HS-5 (cell line): ENCODE measurements around the gene KCNN3.
"Not testable (repeated sequence)": the region's sequence is repeated elsewhere in the genome, so short reads cannot be mapped to it uniquely, and the experiment has no call there.

Source experiments
- DNase-seq: peaks from one replicate; pipeline ENCODE4 v3.0.0-alpha.2; 2012; ENCODE audit warnings: low read depth

The KCNN3 gene

DNA sequence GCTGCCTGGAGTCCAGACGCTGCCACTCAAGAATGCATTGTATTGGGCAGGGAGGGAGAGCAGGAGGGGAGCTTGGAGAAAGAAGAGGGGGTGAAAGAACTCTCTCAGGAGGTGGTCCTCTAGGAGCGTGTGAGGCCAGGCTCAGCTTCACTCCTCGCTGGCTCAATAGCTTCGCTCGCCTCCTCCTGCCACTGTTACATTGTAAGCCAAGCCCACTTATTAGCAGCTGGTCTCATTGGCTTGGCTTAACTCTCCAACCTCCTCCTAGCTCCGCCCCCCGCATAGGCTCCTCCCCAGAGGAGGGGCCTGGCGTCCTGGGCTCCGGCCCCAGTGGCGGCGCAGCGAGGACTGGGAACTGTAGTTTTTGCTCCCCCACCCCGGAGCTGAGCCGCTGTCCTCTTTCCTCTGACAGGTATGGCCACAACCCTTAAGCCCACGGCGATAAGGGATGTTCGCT is at the start of gene KCNN3:
Gene KCNN3, minus strand, starts transcription at position 167 of the 457 bp plus-strand sequence. CDS start 317 bp downstream, outside the sequence.
- peak; percentile 67 for DNase-seq

DNA sequence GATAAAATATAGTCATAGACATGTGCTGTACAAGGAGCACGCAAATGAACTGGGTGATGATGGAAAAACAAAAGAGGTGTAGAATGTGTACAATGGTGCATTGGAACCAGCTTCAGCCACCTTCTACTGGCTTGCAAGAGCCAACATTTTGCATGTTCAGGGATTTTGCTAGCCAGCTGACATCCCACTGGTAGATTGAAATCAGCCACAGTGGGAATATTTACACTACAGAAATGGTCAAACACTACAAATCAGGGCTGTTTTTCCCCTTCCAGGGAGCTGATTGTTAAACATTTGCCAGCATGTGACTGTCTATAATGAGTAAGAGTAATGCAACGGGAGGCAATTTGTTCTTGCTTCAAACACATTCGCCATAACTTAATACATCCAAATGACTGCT is 43.2 kb upstream of the KCNN3 start:
- no peak for DNase-seq

DNA sequence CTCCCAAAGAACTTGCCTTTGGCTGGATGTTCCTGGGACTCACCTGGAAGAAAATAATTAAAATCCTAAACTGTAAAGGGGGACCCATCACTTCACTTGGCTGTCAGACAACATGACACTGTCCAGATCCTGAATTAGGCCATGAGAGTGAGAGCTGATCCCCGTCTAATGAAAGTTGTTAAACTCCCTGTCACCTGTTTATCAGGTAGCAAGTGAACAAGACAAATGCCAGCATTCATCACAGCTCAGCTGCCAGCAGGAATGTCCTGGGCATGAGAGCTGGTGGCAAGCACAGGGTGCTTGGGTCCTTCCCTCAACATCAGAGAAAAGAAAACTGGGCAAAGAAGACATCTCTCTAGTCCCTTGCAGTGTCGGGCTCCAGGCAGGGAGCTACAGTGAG is 42.7 kb upstream of the KCNN3 start:
- DNase-seq: no peak

DNA sequence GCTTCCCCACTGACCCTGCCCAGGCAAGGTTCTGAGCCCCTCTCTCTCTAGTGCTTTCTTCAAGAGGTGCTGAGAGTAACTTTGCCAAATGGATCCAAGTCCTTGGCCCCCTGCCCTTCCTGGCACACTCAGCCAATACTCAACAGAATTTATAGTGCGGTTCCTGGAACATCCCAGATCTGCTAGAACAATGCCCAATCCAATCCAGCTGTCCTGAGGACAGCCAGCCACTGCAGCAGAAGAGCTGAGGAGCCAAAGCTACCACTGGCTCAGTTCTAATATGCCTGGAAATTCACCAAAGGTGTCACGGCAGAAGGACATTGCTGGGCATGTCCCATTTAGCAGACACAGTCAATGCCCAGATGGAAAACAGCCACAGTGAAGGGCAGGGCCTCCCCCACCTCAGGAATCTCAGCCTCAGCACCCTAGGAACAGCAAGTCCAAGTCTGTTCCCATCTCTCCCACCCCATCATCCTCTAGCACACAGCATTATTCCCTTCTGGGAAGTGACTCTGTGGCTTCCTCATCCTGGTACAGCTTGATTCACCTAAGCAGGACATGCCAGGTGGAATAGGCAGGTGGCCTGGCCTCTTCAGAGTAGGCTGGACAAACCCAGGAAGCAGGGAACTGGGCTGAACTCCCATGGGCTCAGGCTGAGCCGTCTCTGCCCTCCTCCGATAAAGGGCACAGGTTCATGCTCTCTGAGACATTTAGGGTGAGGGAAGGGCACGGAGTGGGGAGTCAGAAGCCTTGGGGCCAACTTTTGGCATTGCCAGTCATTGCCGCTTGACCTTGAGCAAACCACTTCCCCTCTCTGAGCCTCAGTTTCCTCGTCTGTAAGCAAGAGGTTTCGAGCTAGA is 41.8 kb upstream of the KCNN3 start:
- DNase-seq: no peak

DNA sequence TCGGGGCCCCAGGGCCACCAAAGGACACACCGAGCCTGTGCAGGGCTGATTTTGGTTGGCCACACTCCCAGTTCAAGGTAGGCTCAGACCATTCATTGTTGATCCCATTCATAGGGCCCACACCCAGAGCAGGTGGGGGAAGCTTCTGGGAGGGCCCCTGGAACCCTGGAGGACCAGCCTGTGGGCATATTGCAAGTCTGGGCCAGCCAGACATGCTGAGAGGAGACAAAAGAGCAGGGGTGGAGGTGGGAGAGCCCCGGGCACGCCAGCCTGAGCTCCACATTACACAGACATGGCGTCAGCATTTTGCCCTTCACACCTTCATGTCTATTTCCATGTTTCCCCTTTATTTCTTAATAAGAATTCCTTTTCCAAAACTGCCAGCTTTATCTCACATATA is 40.8 kb upstream of the KCNN3 start:
- no peak for DNase-seq

DNA sequence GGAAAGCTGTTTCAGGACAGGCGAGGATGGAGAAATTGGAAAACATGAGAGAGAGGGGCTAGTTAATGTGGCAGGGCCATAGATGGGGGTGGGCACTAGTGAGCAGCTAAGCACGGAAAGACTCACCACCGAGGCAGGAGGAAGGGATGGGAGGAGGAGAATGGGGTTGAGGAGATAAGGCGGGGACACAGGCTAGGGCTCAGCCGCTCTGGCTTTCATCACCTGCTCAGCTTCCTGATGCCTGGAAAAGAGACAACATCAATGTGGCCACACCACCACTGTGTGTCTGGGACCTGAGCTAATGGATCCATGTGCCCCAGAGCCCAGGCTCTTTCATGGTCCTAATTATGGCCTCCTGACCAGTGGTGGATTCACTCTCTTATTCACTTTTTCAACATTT is 38.9 kb upstream of the KCNN3 start:
- no peak for DNase-seq

DNA sequence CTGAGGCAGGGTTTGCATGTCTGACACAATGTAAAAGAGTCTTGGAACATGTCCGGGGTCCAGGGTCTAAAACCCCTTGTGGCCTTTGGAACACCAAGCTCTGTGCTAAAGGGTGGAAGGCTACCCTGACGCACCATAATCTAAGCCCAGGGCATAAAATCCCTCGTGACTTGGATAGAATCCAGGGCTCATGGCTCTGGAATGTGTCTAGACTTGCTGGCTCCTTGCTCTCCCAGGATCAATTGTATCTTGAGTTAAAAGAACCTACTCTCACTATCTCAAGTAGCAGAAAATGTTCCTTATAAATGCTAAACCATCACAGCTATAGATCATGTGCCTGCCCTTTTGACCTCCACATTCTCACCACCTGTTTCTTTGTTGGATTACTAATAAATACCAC is 38.0 kb upstream of the KCNN3 start:
- DNase-seq: not testable (repeated sequence)

DNA sequence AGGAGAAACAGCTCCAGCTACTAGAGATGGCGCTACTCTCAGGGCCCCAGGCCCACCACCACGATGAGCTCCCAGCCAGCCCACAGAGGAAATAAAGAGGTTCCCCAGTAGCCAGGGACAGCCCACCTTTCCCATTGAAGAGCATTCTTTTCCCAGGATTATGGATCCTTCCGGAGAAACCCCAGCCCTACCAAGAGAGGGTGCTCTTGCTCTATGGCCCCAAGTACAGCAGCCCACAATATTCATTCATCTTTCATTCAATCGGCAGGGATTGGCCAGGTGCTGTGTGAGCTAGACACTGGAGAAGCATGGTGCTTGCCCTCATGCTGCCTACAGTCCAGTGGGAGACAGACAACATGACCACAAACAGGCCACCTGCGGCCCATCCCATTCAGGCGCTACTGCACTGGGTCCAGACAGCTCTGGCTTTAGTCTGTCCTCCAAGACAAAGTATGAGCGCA is 36.6 kb upstream of the KCNN3 start:
- no peak for DNase-seq

DNA sequence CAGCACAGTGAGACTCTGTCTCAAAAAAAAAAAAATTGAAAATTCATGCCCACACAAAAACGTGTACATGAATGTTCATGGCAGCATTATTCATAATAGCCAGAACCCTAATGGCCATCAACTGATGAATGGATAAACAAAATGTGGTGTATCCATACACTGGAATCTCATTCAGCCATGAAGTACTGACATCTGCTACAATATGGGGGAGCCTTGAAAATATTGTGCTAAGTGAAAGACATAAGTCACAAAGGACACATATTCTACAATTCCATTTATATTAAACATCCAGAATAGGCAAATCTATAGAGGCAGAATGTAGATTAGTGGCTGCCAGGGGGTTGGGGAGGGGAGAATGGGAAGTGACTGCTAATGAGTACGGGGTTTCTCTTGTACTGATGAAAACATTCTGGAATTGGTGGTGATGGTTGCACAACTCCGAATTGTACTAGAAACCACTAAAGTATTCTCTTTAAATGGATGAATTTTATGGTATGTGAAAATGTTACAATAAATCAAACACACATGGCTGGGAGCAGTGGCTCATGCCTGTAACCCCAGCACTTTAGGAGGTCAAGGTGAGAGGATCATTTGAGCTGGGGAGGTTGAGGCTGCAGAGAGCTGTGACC is 33.0 kb upstream of the KCNN3 start:
- DNase-seq: no peak

DNA sequence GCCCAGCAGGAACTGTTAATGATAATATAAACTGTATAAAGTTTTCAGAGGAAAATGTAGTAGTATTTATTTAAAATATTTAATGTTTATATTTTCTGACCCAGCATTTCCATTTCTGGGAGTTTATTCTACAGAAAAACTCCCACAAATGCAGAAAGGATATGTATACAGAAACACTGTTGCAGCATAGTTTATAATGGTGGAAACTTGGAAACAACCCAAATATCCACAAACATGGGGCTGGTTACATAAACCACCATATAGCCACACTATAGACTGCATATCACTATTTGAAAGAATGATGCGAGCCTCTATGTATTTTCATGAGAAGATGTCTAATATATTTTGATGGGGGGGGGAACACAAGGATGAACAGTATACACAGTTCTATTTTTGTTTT is 31.5 kb upstream of the KCNN3 start:
- no peak for DNase-seq

DNA sequence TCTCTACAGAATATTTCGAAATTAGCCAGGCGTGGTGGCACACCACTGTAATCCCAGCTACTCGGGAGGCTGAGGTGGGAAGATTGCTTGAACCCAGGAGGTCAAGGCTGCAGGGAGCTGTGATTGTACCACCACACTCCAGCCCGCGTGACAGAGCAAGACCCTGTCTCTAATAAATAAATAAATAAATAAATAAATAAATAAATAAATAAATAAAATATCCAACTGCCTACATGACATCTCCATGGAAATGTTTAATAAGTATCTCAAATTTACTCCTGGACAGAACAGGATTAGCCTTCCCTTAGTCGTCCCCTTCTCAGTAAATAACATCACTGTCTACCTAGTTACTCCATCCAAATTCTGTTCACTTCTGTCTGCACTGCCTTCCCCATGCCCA is 29.0 kb upstream of the KCNN3 start:
- no peak for DNase-seq

DNA sequence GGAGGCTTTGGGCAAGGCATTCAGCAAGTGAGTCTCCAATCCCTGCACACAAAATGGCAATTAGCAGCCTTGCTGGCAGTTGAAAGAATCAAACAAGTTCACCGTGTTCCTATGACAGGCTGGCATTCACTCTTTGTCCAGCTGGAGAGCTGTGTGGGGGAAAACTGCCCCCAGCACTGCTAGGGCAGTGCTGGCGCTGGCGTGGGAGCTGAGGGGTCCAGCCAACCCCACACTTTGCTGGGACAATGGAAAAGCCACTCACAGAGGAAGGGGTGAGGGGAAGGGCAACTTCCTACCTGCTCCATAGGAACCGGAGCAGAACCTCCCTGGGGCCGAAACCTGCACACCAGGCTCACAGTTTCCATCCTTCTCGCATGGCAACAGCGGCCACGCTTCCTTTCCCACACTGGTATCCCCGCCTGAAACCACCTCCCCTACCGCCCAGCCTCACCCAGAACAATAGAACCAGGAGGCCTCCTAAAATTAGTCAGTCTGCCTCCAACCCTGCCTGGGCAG is 26.7 kb upstream of the KCNN3 start:
- no peak for DNase-seq

DNA sequence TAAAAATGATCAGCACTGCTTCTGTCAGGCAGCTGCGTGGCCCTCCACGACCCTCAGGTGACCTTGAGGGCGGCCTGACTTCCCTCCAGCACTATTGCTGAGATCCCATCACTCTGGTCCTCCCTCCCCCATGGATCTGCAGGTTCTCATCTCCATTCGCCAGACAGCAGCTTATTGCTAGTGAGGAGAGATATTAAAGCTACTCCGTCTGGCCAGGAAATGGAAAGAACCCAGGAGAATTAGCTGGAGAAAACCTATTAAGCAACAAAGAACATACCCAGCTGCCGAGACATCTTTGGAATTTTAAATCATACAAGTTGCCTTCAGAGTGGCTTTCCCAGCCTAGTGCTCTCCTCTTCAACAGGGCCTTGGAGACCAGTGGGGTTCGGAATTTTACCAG is 25.7 kb upstream of the KCNN3 start:
- DNase-seq: no peak

DNA sequence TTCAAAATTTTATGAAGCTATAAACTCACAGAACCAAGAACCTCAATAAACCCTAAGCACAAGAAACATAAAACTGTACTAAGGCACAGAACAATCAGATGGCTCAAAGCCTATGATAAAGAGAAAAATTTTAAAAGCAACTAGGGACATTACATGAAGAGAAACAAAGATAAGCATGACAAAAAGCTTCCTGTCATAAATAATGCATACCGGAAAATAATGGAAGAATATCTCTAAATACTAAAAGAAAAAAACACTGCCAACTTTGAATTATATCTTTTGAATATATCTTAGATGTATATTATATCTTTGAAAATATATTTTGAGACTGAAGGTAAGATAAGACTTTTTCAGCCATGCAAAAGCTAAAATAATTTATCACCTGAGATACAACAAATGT is 21.4 kb upstream of the KCNN3 start:
- no peak for DNase-seq

DNA sequence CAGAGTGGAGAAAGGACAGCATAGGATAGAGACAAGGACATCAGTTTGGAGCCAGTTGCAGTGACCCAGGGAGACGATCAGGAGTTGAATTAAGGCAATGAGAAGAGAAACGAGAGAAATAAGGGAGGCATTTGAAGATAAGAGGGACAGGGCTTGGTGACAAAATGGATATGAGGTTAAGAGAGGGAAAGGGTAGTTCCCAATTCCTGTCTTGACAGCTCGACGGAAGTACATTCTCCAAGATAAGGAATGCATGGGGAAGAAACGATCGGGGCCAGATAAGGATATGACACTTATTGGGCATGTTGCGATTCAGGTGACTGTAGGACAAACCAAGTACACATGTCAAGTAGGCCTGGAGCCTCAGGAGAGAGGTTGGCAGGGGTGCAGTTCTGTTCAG is 18.7 kb upstream of the KCNN3 start:
- DNase-seq: no peak

DNA sequence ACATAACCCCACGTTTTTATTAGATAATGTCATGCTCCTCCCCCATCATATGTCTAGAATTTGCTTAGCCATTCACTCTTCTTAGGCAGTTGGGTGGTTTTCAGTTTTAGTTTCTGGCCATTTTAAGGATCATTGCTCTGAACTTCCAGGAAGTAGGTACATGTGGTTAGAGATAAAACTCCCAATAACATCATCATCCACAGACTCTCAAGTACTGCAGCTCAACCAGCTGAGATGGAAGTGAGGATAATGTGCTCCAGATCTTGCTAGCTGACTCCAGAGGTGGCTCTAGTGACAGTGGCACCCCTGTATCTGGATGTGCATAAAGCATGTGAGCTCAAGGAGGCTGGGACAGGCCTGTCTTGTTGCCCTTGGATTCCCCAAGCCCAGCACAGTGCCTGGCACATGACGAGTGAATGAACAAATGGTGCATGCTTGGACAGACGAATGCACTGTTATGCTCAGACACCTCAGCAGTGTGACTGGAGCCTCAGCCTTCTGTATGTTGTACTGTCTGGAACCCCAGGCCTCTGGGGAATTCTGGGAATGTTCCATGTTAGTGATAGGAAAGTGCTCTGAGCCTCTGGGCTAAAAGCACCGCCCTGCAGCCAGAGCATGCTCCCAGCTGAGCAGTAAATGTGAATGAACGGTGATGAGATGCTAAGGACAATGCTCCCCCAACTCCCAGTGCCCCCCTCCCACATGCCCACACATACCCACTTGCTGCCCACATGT is 16.4 kb upstream of the KCNN3 start:
- no peak for DNase-seq

DNA sequence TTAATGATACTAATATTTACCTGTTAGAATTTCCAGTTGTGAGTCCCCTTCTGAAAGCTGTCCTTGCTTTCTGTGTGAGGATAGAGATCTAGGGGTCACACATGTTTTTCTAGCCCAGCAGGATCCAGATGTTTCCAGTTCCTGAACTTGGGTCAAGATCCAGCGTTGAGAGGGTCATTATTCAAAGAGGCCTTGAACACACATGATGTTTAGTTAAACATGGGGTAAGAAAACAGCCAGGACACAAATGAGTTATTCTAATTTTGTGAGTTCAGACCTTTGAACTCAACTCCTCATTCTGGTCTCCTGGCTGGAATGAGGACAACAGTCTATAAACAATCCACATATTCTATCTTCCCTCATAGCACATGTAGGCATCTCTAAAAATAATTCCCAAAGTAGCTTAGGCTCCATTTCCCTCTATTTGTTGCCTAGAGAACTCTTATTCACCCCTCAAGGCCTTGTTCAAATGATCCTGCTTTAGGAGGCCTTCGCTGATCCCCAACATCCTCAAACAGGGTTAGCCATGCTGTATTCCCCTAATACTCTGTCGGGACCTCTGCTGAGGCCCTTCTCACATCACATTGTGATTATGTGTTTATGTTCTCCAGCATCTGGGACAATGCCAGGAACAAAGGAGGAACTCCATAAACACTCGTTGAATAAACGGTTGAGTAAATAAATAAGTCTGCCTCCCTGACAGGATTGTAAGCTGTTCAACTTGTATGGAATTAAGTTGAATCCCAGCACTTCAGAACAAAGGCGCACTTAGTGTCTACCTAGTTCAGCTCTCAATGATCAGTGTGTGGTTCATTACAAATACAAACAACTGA is 15.0 kb upstream of the KCNN3 start:
- DNase-seq: no peak

DNA sequence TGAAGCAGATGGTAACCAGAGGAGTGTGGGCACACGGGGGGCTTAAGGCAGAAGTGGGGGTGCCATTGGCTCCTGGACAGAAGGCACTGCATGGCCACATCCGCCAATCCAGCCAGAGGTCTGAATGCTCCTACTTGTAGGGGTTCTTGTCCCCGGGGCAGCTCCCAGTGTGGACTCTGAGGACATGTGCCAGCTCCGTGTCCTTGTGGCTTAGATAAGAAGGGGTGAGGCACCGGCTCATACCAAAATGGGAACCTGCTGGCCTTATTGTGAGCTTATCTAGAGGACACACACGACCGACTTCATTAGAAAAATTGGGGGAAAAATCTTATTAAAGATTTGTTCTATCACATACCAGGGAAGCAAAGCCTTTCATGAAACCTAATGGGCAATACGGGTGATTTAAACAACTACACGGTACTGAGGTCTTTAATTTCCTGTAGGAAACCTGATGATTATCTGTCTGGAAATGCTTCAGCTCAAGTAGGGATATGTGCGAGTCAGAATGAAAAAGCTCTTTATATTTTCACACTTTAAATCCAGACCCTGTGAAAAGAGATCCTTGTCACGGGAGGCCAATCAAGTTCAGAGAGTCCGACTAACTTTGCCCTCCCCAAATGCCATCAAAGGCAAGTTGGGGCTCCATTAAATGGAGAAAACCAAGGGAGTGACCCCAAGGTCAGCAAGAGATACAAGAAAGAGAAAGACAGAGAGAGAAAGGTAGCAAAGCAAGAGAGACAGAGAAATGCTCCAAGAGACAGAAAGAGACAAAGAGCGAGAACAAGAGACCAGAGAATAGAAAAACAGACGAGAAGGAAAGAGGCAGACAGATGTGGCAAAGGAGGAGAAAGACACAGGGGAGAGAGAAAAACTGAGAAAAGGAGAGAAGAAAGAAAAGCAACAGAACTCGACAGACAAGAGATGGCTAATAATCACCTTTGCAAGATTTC is 14.1 kb upstream of the KCNN3 start:
- no peak for DNase-seq

DNA sequence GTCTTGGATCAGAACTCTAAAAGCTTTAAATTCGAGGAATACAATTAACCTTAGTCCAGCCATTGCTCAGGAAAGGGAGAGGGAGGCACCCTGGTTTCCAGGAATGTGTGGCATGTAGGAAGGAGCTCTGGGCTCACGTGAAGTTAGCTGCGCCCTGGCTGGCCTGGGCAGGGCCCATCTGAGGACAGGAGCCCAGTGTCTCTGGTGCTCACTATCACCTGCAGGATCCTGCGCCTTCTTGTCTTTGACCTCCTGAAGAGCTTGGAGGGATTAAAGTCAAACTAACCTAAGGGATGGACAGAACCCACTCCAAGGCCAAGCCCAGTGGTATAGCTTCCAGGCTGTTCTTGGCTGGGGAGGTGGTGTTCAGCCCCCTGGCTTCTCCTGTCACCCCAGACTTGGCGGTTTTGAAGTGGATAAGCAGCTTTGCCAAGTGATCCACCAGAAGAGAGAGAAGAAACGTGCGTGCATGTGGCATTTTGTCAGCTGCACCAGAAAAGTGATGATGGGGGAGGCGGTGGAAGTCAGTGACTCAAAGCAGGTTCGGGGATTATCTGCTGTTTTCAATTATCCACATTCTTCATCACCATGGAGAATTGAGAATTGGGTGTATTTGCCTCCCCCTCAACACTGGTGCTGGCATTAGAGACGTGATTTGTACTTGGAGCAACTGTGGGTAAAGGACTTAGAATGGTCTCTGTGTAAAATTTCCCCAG is 11.9 kb upstream of the KCNN3 start:
- DNase-seq: no peak

DNA sequence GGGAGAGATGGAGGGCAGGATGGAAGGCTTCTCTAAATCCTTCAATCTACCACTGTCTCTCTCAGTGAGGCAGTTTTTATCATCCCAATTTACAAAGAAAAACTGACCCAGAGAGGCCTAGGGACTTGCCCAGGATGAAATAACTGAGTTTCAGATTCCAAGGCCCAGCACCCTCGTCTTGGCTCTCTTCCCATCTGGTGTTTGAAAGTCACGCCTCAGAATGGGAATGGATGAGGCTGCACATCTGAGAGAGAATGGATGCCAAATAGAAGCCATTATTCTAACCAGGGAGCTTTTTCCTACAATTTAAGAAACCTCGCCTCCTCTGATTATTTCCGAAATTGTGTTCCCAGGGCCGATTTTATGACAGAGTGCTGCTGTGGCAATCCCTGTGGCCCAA is 10.6 kb upstream of the KCNN3 start:
- DNase-seq: no peak
